Esophagus muscularis mucosa (tissue), 3 donors: ENCODE results near the gene ATRNL1.

Experiments used
- CTCF ChIP-seq, 3 experiments: fragments of 200-600 bp in 2 of 3; fragments of 450-650 bp in 1 of 3; sonication (generic) in 2 of 3; IDR thresholded peaks; one replicate each; pipeline ENCODE4 v1.5.1; 2017 to 2019; ENCODE audit warnings: antibody characterized with exemption in 3 of 3, mild to moderate bottlenecking in 2 of 3, moderate library complexity in 1 of 3
- EP300 ChIP-seq: sonication (generic); formaldehyde crosslinking; IDR thresholded peaks from one replicate; pipeline ENCODE4 v1.6.1; 2017; ENCODE audit warnings: antibody characterized with exemption

GRCh38 chr10:115660391-115660790 lies 567.2 kb downstream of the ATRNL1 start:
- no peak for TF ChIP-seq CTCF (IDR thresholded peaks at IDR 0.05)
- TF ChIP-seq EP300, result no peak
